SIG-M5 (cell line): ENCODE data around the gene SNPH.

Experiments used
- DNase-seq: peaks from one replicate; lab custom pipeline; 2025; lab: John Stamatoyannopoulos, UW

SNPH gene

DNA sequence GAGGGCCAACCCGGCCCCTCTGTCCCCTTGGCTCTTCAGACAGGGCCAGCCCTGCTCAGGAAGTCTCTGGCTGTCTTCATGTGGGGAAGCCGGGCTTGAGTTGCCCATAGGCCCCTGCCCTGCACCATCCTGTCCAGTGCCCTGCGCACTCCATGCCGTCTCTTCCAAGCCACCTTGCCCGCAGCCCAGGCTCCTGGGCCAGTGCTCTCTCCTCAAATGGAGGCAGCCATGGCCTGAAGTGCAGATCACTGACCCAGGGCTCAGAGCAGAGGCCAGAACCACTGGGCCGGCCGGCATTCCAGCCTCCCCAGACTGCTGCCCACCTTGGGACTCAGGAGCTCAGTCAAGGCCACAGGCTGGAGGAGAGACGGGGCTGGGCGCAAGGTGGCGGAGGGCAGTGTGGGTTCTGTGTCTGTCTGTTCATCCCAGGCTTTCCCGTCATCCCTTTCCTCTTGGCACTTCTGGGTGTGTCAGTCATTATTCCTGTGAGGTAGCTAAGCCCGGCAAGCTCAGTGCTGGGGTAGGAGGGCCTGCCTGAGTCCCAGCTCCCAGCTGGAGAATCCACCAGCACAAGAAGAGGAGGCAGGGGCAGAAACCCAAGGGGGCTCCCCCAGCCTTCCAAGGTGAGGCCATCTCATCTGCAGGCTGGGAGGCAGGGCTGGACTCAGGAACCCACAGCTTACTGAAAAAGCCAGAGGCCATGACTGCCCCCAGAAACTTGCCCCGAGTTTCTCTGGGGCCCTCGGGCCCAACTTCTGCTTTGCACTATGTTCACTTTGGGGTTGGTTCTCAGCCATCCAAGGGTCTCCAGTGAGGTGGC is 40.4 kb downstream of the SNPH start:
- DNase-seq = no peak

GRCh38 chr20:1307171-1307570 is 41.1 kb downstream of the SNPH start:
- no peak for DNase-seq

- no peak for DNase-seq
Observed at GRCh38 chr20:1307571-1307971, 41.5 kb downstream of the SNPH start.

- DNase-seq = no peak
Observed at GRCh38 chr20:1308067-1308701, 42.1 kb downstream of the SNPH start.

- DNase-seq = no peak
Observed at GRCh38 chr20:1308702-1309095, 42.6 kb downstream of the SNPH start.

- no peak for DNase-seq
Observed at GRCh38 chr20:1309439-1309847, 43.3 kb downstream of the SNPH start.

DNA sequence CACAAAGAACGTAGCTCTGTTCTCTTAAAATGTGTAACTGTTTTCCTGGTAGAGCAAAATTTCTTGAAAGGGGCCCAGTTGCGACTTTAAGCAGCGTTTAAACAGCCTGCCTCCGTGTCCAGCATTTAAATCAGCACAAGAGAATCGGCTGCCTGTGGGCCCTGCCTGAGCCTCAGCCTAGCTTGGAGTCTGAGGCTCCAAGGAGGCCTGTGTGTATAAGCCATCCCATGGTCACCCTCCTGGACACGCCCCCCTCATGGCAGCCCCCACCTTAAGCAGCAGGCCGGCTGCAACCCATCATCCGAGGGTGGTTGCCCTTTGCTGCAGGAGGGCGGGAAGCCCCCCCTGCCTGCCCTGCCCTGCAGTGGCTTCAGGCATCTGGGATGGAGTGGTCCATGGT is 44.0 kb downstream of the SNPH start:
- DNase-seq = no peak

- no peak for DNase-seq
Observed at GRCh38 chr20:1310506-1311190, 44.6 kb downstream of the SNPH start.

DNA sequence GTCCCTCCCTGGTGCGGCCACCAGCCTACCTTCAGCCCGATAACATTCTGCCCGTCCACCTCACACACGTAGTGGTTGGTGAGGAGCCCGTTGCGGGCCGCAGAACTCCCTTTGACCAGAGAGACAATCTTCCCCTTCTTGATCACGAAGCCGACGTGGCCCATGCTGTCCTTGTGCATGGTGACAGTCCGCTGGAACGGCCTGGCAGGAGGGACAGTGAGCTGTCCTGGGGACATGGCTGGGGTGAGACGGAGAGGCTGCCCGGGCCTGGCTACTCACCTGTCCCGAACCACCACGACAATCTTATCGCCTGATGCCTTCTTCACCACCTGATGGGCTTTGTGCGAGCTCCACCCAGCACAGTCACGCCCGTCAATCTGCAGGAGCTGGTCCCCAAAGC is 46.2 kb downstream of the SNPH start:
- no peak for DNase-seq

- DNase-seq = no peak
Observed at GRCh38 chr20:1312904-1313235, 46.8 kb downstream of the SNPH start.

- DNase-seq = no peak
Observed at GRCh38 chr20:1313236-1313964, 47.3 kb downstream of the SNPH start.

DNA sequence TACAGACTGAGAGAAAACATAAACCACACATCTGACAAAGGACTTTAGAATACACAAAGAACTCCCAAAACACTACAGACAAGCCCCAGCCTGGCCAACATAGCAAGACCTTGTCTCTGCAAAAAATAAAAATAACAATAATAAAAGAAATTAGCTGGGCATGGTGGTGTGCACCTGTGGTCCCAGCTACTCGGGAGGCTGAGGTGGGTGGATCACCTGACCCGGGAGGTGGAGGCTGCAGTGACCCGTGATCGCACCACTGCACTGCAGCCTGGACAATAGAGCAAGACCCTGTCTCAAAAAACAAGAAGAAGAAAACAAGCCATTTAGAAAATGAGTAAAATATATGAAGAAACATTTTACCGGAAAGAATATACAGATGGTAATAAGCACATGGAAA is 49.7 kb downstream of the SNPH start:
- no peak for DNase-seq

DNA sequence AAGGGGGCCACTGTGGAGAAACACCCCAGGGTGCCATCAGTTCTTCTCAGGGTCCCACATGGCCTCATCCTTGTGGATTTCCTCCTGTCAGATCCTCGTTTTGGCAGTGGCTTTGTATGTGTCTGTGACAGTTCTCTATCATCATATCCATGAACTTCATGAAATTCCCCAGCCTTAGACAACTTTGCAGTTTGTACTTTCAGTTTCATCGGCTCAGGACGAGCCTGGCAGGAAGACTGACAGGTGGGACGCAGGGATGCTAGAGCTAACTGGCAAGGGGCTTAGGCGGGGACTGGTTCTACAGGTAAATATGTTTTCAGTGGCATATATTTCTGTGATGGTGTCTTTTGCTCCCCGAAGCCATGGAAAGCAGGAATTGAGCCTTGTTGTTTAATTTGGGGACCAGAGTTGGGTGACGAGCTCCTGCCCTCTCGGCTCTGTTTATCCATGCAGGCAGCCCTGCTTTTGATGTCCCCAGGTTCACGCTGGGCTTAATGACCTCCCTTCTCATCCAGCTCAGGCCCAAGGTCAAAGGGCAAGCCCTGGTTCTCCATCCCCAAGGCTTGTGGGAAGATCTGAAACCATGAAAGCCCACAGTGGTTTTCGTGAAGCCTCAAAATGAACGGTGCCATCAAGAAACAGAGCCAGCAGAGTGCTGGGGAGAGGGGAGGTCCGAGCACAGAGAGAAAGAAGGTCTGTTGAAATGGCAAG is 51.6 kb downstream of the SNPH start:
- DNase-seq = no peak

- no peak for DNase-seq
Observed at GRCh38 chr20:1319051-1319450, 53.0 kb downstream of the SNPH start.

GRCh38 chr20:1319462-1319861 is 53.4 kb downstream of the SNPH start:
- DNase-seq = no peak

DNA sequence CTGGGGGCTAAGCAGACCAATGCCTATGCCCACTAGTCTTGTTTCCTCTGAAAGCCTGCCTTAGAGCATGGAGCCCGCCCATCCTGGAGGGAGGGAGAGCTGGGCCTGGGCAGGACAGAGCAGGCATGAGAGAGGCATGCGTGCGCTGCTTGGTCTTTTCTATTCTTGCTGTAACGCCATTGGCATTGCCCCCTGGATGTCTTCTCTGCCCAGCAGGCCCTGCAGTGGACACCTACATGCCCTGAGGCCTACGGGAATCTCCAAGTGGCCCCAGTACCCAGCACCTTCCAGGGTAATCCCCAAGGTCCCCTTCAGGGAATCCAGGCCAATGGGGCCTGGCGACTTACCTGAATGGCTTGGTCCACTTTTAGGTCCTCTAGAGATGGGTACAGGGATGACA is 53.9 kb downstream of the SNPH start:
- no peak for DNase-seq

DNA sequence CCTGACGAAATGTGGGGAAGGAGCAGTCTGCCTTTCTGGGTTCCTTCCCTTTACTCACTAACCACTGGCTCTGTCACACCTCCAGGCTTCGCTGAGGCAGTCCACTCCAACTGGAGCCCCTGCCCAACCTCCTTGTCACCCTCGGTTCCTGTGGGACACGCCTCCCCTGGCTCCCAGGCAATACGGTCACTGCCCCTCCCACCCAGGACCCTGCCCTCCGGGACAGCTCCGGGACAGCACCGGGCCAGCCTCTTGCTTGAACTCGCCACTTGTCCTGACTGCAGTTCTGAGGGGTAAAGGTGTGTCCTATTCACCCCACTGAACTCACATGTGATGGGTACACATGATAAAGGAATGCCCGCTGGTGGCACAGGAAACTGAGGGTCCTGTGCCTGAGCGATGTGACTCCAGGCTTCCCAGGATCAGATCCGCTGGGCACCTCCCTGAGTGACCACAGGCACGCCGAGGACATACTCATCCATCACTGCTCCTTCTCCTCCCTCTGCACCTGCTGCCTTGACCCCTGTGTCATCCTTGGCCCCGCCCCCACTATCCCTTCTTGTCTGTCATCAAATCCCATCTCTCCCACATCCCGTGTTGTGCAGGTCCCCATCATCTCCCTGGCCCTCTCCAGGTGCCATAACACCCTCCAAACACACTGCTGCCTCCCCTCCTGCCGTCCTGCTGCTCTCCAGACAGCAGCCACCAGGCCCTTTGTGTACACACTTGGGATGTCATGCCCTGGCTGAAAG is 55.0 kb downstream of the SNPH start:
- no peak for DNase-seq

- no peak for DNase-seq
Observed at GRCh38 chr20:1321654-1321939, 55.5 kb downstream of the SNPH start.

DNA sequence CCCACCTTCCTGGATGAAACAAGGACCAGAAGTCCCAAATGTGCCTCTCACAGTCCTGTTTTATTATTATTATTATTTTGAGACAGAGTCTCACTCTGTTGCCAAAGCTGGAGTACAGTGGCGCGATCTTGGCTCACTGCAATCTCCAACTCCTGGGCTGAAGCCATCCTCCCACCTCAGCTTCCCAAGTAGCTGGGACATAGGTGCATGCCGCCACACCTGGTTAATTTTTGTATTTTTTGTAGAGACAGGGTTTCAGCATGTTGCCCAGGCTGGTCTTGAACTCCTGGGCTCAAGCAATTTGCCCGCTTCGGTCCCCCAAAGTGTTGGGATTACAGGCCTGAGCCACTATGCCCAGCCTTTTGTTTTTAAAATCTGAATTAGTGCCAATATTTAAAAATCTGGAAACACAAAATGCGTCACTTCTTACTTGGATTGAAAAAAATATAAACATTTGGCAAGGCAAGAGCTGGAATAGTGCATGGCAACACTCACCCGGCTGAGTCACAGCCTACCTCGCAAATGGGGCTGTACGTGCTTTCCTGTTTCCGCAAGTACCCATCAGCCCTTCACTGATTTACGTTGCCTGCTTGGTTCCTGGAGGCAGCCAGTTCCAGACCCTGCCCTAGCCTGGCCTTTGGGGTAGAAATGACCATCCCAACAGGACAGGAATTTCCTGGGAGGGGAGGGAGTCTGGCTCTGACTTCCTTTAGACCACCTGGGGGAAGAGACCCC is 56.6 kb downstream of the SNPH start:
- no peak for DNase-seq

DNA sequence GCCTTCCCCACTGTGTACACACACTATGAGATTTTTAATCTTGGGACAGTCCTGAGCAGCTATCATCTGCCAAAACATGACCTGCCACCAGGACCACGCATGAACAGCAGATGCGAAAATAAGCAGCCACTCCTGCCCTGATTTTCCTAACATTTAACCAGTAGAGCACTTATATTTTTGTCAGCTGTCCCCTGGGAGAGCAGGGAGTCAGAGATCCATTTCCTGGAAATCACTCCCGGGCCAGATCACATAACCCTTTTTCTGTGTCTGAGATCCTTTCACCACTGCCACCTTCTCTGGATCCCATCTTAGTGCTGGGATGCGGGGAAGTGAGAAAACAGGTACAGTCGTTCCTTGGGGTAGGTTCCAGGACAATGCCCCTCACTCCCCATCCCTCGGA is 57.2 kb downstream of the SNPH start:
- DNase-seq = no peak
